HG03159 (cell line): ENCODE results near the gene CCDC187.

Experiments
- ATAC-seq: cut with Tn5 transposase; IDR thresholded peaks from one replicate; pipeline ENCODE4 v1.9.1; 2021; ENCODE audit warnings: mild to moderate bottlenecking, moderate library complexity; ENCODE audit not compliant: unreplicated experiment

Gene CCDC187

GRCh38 chr9:136231478-136232297, 72.2 kb downstream of the CCDC187 start:
- ATAC-seq: no peak

DNA sequence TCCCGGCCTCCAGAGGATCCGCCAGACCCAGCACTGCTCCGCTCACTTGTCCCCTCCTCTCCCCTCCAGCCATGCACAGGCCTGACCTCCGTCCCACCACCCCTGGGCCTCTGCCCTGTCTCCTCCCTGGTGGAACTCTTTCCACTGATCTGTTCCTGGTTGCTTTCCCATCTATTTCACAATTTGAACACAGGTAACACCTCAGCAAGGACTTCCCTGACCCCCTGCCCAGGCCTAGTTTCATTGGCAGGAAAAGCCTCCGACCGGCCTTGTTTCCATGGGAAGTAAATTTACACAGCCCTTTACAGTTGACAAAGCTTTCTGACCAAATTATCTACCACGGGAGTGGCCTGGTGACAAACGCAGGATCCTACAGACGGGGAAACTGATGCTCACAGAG, 73.1 kb downstream of the CCDC187 start:
- no peak for ATAC-seq

- ATAC-seq: no peak
Measured at GRCh38 chr9:136230365-136230764, 73.5 kb downstream of the CCDC187 start.

DNA sequence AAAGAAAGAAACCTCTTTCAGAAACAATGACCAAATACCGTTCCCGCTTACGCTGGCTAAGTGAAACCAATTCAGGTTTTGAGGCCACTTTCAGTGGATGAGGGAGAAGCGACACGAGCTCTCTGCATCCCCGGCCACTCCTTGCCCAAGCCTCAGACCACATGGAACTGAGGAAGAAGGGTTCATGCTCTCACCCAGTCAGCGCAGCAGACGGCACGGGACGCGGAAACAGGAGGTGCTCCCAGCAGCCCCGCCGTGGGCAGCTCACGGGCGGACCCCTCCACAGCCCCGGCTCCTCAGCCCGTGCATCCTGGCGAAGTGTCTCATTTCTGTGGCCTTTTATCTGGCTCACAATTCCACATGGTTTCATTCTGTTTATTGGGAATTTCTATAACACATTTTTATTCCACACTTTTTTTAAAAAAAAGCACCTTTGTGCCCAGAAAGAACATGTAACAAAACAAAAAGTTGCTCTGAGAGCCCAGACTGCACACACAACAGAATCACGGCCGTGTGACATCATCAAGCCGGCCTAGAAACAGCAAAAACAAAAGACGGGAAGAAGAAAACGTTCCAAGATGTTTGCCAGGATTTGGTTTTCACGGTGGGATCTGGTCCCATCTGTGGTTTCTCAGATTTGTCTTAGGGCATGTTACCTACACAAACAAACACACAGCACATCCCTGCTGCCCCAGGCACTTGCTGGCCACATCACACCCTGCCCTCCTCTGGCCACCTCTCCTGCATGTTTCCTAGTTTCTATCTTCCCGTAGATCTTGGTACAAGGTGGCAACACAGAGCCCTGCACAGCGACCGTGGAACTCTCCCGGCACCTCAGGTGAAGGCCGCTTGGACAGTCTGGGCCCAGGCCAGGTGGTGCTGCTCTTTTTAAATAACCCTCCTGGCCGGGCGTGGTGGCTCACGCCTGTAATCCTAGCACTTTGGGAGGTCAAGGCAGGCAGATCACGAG, 74.5 kb downstream of the CCDC187 start:
- ATAC-seq: no peak

DNA sequence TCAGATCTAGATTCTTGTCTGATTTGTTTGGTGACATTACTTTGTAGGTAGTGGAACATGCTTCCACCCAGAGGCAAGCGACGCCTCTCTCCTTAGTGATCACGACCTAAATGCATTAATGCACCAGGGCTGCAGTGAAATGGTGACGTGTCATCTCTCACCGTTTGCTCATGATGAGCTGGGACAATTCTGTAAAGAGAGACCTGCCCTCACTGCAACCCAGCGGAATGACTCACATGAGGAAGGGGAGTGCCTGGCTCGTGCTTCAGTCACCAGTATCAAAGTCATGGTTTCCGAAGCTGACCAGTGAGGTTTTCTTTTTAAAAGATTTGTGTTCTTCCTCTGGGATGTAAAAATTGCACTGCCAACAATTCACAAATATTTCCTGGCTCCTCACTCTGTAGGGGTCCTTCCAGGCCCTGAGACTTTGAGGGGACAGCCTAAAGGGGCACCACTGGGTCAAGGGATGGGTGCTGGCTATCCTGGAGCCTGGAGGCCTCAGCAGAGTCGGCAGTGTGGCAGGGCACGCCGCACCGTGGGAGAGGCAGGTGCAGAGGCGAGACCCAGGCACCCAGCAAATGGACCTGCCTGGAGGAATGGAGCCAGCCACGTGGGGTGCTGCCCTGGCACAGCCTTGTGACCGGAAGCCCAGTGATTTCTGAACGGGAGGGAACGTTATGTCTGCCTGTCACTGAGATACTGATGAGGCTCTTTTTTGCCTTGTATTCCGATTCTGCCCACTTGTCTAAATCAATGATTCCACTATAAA, 75.6 kb downstream of the CCDC187 start:
- no peak for ATAC-seq

DNA sequence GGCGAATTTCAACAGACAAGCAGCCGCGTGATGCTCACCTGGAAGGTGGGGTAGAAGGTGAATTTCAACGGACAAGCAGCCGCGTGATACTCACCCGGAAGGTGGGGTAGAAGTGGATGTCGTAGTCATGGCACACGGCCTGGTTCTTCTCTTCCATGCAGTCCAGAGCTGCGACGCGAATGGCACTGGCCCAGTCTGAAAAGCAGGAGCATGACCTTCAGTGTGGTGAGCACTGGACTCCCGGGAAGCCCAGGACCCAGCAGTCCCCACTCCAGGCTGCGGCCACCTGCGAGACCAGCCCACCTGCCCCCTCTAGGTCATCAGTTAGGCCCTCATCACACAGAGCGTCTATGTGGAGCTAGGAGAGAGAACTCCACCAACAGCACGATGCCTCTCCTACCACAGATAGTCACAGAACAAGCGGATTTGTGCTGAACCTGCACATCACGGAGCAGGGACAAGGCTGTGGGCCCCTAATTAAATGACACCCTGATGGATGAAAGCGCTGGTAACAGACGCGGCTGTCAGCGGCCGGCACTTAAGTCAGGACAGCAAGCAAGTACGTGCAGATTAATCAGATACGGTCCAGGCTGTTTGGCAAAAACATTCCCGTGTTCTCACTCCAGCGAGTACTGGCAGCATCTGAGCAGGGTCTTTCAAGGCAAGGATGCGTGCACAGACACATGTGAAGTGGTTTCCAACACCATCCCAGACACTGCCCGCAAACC, 77.0 kb downstream of the CCDC187 start:
- no peak for ATAC-seq

GRCh38 chr9:136225748-136226679, 77.9 kb downstream of the CCDC187 start:
- ATAC-seq: peak; percentile 68

GRCh38 chr9:136225366-136225747, 78.5 kb downstream of the CCDC187 start:
- peak; percentile 51 for ATAC-seq

DNA sequence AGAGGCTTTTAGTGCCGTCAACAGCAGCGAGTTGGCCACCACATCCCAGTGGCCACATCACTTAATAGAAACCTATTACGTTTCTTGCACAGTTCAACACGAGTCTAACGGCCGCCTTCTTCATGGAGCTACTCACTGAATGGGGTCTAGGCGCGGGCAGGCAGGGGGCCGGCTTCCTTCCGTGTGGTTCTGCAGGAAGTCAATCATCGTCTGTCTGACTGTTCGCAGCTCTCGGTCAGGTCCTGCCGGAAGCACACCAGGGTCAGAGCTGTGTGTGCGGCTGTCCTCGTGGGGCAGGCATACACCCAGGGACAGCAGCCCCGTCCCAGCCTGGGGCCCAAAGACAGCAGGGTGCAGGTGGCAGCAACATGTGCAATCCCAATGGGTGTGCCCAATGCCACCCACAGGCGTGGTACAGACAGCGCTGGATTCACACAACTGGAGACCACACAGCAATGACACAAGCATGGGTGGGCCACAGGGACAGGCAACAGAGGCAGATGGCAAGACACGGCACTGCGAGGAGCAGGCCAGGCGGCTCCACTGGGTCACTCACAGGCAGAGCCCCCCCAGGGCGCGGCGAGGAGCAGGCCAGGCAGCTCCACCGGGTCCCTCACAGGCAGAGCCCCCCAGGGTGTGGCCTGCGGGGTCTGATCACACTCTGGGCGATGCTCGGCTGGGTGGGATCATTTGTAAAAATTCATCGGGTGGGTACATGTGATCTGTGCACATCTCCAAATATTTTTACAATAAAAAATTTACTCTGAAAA, 79.8 kb downstream of the CCDC187 start:
- ATAC-seq: no peak

DNA sequence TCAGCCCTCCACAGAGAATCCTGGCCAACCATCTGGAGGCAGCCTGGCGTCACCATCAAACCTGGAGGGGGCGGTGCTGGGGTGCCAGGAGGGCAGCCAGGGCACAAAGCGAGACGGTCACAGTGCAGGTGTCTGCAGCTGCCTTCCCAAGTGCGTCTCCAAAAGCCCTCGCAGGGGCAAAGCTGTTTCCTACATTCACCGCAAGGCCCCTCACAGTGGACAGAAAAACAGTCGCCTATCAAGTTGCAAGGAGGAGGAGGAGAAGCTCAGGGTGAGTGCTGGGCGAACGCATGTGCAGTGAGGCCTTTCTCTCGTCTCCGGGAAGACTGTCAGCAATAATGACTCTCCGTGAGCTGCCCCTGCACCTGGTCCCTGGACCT, 81.0 kb downstream of the CCDC187 start:
- ATAC-seq: no peak

- no peak for ATAC-seq
Measured at GRCh38 chr9:136222166-136222905, 81.6 kb downstream of the CCDC187 start.

GRCh38 chr9:136220017-136220729, 83.7 kb downstream of the CCDC187 start:
- no peak for ATAC-seq

DNA sequence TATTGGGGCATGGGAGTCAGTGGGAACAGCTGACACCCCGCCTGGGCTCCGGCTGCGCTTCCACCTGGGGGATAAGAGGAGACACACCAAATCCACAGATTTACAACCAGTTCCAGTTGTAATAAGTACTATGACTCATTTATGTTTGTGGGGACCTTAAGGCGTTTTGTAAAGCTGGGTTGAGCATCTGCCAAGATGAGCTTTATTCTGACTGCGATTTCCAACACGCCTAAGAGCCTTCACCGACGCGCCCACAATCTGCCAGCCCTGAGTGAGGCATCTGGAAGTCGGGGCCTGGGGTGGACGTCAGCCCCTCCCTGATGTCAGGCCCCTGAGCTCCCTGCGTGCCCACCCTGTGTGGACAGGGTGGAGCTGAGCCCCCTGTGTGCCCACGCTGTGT, 84.6 kb downstream of the CCDC187 start:
- ATAC-seq: no peak

DNA sequence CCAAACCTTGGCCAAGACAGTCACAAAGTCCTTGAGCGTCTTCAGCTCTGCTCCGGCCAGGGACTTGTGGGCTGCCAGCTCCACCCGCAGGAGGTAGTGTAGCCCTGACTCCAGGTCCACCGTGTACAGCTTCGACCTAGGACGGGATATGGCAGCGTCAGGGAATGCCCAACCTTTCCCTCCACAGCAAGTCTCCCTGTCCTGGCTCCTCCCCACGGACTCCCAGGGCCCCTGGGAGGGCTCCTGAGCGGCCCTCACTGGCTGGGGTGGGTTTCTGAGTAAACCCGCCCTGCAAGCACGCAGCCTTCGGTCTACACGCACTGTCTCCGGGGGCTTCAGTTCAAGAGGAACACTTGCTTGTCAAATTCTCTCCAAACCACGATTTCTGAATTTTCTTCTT, 85.2 kb downstream of the CCDC187 start:
- ATAC-seq: no peak

- ATAC-seq: no peak
Measured at GRCh38 chr9:136218271-136218670, 85.6 kb downstream of the CCDC187 start.

- ATAC-seq: no peak
Measured at GRCh38 chr9:136216541-136217244, 87.2 kb downstream of the CCDC187 start.

DNA sequence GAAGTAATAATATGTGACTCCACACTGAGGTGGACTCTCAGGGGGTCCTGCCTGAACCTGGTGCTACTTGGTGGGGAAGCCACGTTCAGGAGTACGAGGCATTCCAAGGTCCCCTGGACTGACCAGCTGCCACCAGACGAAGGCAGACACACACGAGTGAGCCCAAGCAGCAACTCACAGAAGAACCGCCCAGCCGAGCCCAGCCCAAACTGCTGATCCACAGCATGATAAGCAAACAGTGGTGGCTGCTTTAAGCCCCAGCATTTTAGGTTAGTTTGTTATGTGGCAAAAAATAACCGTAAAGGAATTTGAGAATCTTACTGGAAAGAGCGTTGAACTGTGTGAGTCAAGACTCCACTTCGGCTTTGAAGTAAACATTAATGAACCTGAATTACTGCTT, 90.2 kb downstream of the CCDC187 start:
- ATAC-seq: no peak
